DOHH2 (cell line): ENCODE data around the gene USP34.

Experiments used
- H3F3A ChIP-seq: fragments of 200-600 bp; sonication (generic), shearing (Covaris generic); 2 replicates; pipeline ENCODE4 v1.6.0; 2016; ENCODE audit warnings: antibody characterized with exemption, mild to moderate bottlenecking; ENCODE audit not compliant: control insufficient read depth, insufficient read depth
- H3K27ac ChIP-seq: fragments of 200-600 bp; sonication (generic); 2 replicates; pipeline ENCODE4 v1.5.1; 2014; ENCODE audit warnings: low read depth, mild to moderate bottlenecking, low read length, moderate library complexity
- H3K27me3 ChIP-seq: fragments of 200-600 bp; sonication (generic); 2 replicates; pipeline ENCODE4 v1.6.1; 2014; ENCODE audit warnings: mild to moderate bottlenecking, low read length, mixed read lengths; ENCODE audit not compliant: control insufficient read depth
- H3K36me3 ChIP-seq: fragments of 200-600 bp; sonication (generic); 2 replicates; pipeline ENCODE4 v1.6.1; 2014; ENCODE audit warnings: mild to moderate bottlenecking, low read length, moderate library complexity, mixed read lengths; ENCODE audit not compliant: control insufficient read depth
- H3K4me1 ChIP-seq: fragments of 200-600 bp; sonication (generic); 2 replicates; pipeline ENCODE4 v1.6.1; 2014; ENCODE audit warnings: mild to moderate bottlenecking, low read length, mixed read lengths; ENCODE audit not compliant: control insufficient read depth
- H3K4me2 ChIP-seq: fragments of 200-600 bp; sonication (generic); 2 replicates; pipeline ENCODE4 v1.6.0; 2014; ENCODE audit warnings: mild to moderate bottlenecking, low read length, moderate library complexity
- H3K4me3 ChIP-seq: fragments of 200-600 bp; sonication (generic); 2 replicates; pipeline ENCODE4 v1.5.1; 2014; ENCODE audit warnings: mild to moderate bottlenecking, low read length, mixed read lengths
- H3K79me2 ChIP-seq: fragments of 200-600 bp; sonication (generic); 2 replicates; pipeline ENCODE4 v1.6.1; 2014; ENCODE audit warnings: mild to moderate bottlenecking, low read length, mixed read lengths; ENCODE audit not compliant: control insufficient read depth
- H3K9me2 ChIP-seq: fragments of 200-600 bp; sonication (generic); replicated peaks from 2 replicates; pipeline ENCODE4 v1.6.1; 2014; ENCODE audit warnings: mild to moderate bottlenecking, low read length, mixed read lengths; ENCODE audit not compliant: control insufficient read depth
- H3K9me3 ChIP-seq: fragments of 200-600 bp; sonication (generic); 2 replicates; pipeline ENCODE4 v1.6.1; 2014; ENCODE audit warnings: antibody characterized with exemption, low read length, mixed read lengths; ENCODE audit not compliant: control insufficient read depth, insufficient read depth
- H4K20me1 ChIP-seq: fragments of 200-600 bp; sonication (generic); 2 replicates; pipeline ENCODE4 v1.6.0; 2014; ENCODE audit warnings: low read depth, mild to moderate bottlenecking, antibody characterized with exemption, low read length, moderate library complexity; ENCODE audit not compliant: control insufficient read depth, insufficient read depth
- EZH2phosphoT487 ChIP-seq: fragments of 200-600 bp; sonication (generic); IDR thresholded peaks from 2 replicates; pipeline ENCODE4 v1.6.1; 2017; ENCODE audit warnings: borderline replicate concordance, mild to moderate bottlenecking, antibody characterized with exemption, low read length, moderate library complexity, mixed read lengths
- TF ChIP-seq, protein P1 (sequence below): fragments of 200-600 bp; sonication (generic); IDR thresholded peaks from one replicate; pipeline ENCODE4 v1.5.1; 2014; ENCODE audit warnings: antibody characterized with exemption, mild to moderate bottlenecking, low read depth, low read length; ENCODE audit not compliant: poor library complexity, severe bottlenecking

The USP34 gene

DNA sequence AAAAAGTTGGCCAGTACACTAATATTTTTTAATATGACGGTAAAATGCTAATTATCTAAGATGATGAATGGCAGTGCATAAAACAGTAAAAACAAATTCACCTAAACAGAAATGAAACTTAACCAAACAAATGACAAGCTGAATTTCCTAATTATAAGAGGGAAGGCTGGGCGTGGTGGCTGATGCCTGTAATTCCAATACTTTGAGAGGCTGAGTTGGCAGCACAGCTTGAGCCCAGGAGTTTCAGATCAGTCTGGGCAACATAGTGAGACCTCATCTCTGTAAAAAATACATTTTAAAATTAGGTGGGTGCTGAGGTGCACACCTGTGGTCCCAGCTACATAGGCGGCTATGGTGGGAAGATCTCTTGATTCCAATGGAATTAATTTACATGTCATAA, 120.1 kb downstream of the USP34 start:
- Histone ChIP-seq H3K4me2 (no peak overlapping the region), H3K9me2 (no peaks in the 10 kb centered on the region), H3K27ac (no peak overlapping the region), H3K36me3 (peaks cover 73% of the 10 kb centered on the region), H4K20me1 (no peaks in the 10 kb centered on the region), H3F3A (no peaks in the 10 kb centered on the region), H3K27me3 (no peaks in the 10 kb centered on the region), H3K4me1 (no peaks in the 10 kb centered on the region), H3K79me2 (peaks cover 35% of the 10 kb centered on the region), H3K4me3 (no peak overlapping the region), H3K9me3 (no peaks in the 10 kb centered on the region)
- TF ChIP-seq EZH2phosphoT487: no peak
- TF ChIP-seq, protein P1, sequence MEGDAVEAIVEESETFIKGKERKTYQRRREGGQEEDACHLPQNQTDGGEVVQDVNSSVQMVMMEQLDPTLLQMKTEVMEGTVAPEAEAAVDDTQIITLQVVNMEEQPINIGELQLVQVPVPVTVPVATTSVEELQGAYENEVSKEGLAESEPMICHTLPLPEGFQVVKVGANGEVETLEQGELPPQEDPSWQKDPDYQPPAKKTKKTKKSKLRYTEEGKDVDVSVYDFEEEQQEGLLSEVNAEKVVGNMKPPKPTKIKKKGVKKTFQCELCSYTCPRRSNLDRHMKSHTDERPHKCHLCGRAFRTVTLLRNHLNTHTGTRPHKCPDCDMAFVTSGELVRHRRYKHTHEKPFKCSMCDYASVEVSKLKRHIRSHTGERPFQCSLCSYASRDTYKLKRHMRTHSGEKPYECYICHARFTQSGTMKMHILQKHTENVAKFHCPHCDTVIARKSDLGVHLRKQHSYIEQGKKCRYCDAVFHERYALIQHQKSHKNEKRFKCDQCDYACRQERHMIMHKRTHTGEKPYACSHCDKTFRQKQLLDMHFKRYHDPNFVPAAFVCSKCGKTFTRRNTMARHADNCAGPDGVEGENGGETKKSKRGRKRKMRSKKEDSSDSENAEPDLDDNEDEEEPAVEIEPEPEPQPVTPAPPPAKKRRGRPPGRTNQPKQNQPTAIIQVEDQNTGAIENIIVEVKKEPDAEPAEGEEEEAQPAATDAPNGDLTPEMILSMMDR: no peak

DNA sequence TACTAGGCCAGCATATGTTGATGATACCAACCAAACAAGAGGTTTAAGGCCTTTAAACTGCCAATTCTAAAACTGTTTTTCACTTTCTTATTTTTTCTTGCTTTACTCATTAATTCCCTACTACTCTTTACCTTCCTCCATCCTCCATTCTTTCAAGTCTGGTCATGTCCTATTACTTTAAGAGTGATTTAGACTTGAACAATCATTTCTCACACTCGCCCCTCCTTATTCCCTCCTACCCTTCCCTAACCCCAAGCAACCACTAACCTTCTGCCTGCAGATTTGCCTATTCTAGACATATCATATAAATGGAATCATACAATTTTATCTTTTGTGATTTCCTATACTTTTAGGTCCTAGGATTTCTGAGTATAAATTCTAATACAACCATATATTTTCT, 127.7 kb downstream of the USP34 start:
- no peak overlapping the region for H3K4me2 ChIP-seq
- no peak overlapping the region for H3K27ac ChIP-seq
- no peaks in the 10 kb centered on the region for H3K27me3 ChIP-seq
- no peaks in the 10 kb centered on the region for H3K4me1 ChIP-seq
- peaks cover 8% of the 10 kb centered on the region; the same call in 1 of the 2 replicates for H4K20me1 ChIP-seq
- no peaks in the 10 kb centered on the region for H3K9me3 ChIP-seq
- H3K4me3 ChIP-seq: no peak overlapping the region
- peaks cover 88% of the 10 kb centered on the region for H3K36me3 ChIP-seq
- H3F3A ChIP-seq: peaks cover 10% of the 10 kb centered on the region; the same call in 1 of the 2 replicates
- H3K79me2 ChIP-seq: peaks cover 14% of the 10 kb centered on the region
- TF ChIP-seq, protein P1: no peak
- no peak for TF ChIP-seq EZH2phosphoT487
- H3K9me2 ChIP-seq: no peaks in the 10 kb centered on the region

DNA sequence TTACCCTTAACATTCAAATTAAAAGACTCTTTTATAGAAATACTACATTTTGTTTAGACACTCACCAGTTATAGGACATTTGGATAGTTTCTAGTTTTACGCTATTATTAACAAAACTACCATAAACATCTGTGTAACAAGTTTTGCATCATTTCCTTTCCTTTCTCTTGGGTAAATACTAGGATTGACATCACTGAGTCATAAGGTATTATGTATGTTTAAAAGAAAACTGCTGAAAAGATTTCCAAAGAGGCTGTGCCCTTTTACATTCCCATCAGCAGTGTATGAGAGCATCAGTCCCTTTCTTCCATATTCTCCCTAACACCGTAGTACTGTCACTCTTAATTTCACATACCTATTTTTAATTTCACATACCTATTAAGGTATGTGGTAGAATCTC, 130.6 kb downstream of the USP34 start:
- TF ChIP-seq, protein P1: no peak
- no peak for TF ChIP-seq EZH2phosphoT487
- no peaks in the 10 kb centered on the region for H3K9me3 ChIP-seq
- no peak overlapping the region for H3K4me3 ChIP-seq
- H3K27ac ChIP-seq: no peak overlapping the region
- H3K4me1 ChIP-seq: no peaks in the 10 kb centered on the region
- no peaks in the 10 kb centered on the region for H3K27me3 ChIP-seq
- no peaks in the 10 kb centered on the region for H3K9me2 ChIP-seq
- H3K79me2 ChIP-seq: peaks cover 7% of the 10 kb centered on the region
- H3F3A ChIP-seq: peaks cover 11% of the 10 kb centered on the region
- peaks cover 94% of the 10 kb centered on the region for H3K36me3 ChIP-seq
- peaks cover 10% of the 10 kb centered on the region; the same call in 1 of the 2 replicates for H4K20me1 ChIP-seq
- H3K4me2 ChIP-seq: no peak overlapping the region
